Pulmonary artery endothelial cell (primary cell): ENCODE measurements around the gene GRAP. TPM values are rescaled to one million over a fixed set of nuclear protein-coding genes. Genes with fewer than 3 reads are reported as not detected.

Experiments used
- DNase-seq: peaks from one replicate; pipeline ENCODE4 v3.0.0-alpha.2; 2011; ENCODE audit warnings: low read depth, low spot score
- total RNA-seq: library from RNA; depleted of rRNA; stranded (reverse); fragments of >200 nt; gene quantifications from 2 replicates; pipeline ENCODE4 v1.2.3, GENCODE V29; 2014

GRAP gene
- total RNA-seq, 1 donor from 2014 or later = 16.5 TPM

DNA sequence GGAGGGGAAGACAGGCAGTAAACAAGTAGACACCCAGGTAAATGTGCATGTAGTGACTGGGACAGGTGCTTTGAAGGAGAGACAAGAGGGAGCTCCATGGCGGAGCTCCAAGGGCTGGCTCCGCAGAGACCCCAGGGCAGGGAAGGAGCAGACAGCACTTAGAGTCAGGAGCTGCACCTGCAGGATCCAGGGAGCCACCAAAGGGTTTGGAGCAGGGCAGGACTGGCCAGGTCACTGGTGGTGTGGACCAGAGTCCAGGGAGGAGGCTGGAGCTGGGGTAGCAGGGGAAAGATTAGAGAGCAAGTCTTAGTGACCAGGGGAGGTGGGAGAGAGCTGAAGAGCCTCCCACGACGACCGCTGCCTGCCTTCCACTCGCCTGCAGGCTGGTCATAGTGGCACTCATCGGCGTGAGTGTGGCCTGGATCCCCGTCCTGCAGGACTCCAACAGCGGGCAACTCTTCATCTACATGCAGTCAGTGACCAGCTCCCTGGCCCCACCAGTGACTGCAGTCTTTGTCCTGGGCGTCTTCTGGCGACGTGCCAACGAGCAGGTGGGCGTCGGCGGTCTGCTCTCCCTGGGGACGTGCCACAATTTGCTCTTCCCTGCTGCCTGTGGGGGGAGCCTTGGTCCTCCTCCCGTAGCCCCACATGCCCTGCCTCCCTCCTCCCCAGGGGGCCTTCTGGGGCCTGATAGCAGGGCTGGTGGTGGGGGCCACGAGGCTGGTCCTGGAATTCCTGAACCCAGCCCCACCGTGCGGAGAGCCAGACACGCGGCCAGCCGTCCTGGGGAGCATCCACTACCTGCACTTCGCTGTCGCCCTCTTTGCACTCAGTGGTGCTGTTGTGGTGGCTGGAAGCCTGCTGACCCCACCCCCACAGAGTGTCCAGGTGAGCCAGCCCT, 27.5 kb downstream of the GRAP start:
- no peak for DNase-seq

DNA sequence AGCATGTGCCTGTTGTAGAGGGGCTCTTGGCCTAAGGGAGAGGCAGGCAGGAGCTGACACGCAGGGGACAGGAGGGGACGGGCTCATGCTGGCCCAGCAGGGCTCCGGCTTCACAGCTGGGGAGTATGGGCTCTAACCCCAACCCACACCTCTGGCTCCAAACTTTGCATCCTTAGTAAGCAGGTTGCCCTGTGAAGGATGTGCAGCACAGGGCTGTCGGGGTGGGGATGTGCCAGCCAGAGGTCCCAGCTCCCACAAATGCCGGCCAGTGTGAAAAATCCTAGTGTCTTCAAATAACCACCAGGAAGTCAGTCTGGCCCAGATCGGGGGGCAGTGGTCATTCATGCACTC, 28.2 kb downstream of the GRAP start:
- no peak for DNase-seq

DNA sequence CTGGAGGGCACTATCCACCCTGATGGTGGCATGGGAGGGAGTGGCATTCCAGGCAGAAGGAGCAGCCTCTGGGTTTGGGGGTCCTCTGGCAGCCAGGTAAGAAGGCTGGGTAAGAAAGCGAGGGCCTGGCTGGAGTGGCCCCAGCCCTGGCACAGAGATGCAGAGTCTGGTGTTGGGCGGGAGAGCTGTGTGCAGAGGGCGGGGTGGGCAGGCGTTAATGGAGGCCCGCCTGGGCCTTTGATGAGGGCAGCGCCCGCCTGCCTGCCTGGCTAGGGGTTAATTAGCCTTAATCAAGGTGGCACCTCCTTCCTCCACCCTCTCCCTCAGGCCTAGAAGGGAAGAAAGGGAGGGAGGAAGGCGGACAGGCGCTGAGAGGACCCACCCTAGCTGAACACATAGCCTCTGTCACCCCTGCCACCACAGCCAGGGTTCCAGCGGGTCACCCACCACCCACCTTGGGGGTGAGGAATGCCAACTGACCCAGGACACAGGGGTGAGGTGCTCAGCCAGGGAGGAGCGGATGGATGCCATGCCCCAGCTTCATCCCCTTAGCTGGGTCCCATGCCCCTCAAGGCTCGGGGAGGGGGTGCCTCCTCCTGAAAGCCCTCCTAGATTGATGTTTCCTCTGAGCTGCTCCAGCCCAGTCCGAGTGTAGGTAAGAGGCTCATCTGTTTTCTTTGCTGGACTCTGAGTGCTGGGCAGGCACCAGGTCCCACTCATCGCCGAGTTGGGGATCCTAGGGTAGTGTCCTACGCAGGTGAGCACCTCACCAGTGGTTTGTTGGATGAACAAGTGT, 28.8 kb downstream of the GRAP start:
- no peak for DNase-seq

GRCh38 chr17:19017401-19017800, 29.4 kb downstream of the GRAP start:
- DNase-seq = no peak

DNA sequence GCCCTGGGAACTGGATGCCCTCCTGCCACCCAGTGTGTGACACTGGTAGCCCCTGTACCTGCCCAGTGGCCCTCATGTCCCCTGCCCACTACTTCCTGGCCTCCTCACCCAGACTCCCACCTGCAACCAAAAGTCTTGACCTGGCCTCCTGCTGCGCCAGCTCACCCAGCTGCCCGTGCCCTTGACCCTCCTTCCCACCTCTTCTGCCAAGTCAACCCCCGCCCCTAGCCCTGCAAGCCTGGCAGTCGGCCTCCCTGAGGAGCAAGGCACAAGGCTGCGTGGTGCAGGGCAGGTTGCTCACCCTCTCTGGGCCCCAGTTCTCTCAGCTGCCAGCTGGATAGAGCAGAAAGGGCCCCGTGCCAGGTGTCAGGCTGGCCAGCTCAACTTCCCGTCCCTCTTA, 29.9 kb downstream of the GRAP start:
- DNase-seq = no peak

DNA sequence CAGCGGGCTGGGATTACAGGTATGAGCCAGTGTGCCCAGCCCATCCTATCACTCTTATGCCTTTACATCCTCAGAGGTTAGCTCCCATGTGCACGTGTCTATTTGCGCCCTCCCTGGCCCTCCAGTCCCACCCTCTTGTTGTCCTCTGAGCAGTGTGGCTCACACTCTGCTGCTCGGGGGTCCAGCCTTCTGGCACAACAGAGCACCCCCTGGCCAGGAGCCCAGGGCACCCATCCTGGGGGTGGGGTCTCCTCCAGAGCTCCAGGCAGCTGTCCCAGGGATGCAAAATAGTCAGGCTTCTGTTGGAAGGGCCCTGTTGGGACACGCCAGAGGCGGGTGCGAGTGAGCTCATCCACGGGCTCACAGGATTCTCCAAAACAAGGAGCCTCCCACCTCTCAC, 30.5 kb downstream of the GRAP start:
- no peak for DNase-seq

- DNase-seq = no peak
Measured at GRCh38 chr17:19015428-19015827, 31.3 kb downstream of the GRAP start.

- DNase-seq = no peak
Measured at GRCh38 chr17:19014628-19015215, 32.0 kb downstream of the GRAP start.

- DNase-seq = no peak
Measured at GRCh38 chr17:19013806-19014627, 32.7 kb downstream of the GRAP start.

DNA sequence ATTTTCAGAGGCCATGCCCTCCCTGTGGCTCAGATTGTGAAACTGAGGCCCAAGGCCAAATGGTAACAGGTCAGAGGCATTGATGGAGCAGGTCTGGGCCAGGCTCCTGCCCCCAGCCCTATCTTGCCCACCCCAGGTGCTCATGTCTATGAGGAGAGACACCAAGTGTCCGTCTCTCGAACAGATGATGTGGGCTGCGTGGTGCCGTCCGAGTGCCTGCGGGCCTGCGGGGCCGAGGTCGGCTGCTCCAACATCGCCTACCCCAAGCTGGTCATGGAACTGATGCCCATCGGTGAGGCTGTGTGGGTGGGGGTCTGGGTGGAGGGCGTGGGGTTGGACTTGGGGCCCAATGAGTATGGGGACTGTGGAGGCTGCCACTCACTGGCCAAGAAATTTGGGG, 33.5 kb downstream of the GRAP start:
- DNase-seq = no peak

DNA sequence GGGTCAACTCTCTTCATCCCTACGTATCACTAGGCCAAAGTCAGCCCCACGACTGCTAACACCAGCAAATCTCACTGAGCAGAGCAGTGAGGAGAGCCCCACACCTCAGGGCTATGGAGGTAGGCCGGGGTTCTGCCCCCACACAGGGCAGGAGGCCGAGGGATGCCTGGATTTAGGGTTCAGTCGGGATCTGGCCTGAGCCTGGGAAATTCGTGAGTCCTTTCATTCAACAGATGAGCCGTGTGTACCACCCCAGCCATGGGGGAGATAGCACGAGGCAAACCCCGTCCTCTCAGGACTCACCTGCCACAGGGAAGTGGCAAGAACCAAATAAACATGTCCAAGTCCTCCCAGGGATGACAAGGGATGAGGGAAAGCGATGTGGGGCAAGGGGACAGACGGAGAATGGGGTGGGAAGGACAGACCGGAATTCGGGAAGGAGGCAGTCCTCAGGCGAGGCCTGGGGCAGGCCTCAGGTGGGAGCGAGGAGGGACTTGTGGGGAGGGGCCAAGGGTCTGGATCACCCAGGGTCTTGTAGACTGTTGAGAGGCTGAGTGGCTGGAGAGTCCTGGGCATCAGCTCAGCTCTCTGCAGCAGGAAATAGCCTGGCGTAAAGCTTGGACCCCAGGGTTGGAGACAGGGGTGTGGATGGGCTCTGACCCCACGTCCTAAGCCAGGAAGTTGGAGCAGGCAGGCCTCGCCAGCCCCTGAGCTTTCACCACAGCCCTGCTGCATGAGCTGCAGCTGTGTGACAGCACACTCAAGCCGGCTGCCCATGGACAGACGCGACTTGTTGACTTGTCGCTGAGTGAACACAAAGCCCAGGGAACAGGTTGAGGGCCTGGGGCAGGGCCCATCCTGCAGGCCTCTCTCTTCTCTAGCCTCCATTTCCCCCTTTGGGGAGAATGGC, 34.3 kb downstream of the GRAP start:
- no peak for DNase-seq

DNA sequence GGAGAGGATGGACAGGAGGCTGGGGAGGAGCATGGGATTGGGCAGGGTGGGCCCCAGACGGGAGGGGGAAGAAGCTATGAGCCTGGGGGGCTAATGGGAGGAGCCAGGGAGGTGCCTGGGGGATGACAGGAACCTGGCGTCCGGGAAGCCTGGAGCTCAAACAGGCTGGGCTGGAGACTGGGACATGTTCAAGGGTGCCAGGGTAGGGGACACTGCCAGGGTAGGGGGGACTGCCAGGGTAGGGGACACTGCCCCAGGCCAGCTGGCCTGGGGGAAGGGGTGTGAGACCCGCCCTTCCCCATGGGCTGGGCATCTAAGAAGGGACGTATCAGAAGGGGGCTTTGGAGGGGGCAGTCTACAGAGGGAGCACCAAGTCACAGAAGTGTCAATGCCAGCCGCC, 35.2 kb downstream of the GRAP start:
- DNase-seq = no peak

DNA sequence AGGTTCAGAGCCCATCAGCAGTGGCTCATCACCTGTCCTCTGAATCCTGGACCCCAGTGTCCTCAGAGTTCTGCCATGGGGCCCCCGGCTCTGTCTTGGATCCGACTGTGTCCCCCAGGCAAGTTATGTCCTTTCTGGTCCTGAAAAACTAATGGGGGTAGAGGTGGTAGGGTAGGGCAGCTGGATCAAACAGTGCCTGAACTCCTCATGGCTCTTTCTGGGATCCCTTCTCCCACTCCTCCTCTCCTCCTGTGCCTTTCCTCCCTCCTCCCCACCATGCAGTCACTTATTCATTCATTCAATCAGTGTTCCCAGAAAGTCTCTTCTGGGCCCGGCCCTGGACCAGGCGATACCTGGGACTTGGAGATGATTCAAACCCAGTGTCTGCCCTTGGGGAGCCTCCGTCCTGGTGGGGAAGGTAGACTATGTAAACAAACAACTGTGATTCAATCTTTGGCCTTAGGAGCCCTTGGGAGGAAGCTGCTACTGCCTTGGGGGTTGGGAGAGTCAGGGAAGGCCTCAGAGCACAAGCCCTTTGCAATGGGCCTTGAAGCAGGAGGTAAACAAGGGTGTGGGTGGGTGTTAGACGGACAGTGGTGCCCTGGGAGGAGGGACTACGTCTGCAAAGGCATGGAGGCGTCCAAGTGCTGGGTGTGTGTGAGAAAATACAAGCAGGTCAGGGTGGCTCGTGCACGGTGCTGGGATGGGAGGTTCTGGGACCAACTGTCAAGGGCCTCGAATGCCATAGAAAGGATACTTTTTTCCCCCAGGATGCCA, 35.8 kb downstream of the GRAP start:
- no peak for DNase-seq

DNA sequence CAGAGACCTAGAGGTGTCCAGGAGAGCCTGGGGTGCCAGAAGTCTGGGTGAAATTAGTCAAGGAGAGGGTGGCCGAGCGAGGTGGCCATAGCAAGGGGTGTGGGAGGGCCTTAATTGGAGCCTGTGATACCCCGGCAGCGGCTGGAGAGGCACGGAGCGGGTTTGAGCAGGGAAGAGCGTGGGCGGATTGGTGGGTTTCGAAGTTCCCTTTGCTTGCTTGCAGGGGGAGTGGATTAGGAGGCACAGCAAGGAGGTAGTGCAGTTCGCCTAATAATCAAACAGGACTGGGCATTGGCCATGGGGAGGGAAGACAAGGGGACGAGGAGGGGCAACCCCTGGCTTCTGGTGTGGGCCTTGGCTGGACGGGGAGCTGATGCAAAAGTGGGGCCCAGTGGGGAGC, 36.8 kb downstream of the GRAP start:
- DNase-seq = no peak

DNA sequence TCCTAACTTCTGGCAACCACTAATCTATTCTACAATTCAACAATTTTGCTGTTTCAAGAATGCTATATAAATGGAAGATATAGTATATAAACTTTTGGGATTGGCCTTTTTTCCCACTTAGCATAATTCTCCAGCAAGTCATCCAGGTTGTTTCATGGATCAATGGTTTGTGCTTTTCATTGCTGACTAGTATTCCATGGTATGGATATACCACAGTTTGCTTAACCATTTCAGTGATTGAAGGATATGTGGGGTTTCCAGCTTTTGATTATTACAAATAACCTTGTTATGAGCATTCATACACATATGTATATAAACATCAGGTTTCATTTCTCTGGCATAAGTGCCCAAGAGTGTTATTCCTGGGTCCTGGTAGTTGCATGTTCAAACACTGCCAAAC, 40.1 kb downstream of the GRAP start:
- DNase-seq = no peak

- DNase-seq = no peak
Measured at GRCh38 chr17:19005789-19006430, 40.8 kb downstream of the GRAP start.

DNA sequence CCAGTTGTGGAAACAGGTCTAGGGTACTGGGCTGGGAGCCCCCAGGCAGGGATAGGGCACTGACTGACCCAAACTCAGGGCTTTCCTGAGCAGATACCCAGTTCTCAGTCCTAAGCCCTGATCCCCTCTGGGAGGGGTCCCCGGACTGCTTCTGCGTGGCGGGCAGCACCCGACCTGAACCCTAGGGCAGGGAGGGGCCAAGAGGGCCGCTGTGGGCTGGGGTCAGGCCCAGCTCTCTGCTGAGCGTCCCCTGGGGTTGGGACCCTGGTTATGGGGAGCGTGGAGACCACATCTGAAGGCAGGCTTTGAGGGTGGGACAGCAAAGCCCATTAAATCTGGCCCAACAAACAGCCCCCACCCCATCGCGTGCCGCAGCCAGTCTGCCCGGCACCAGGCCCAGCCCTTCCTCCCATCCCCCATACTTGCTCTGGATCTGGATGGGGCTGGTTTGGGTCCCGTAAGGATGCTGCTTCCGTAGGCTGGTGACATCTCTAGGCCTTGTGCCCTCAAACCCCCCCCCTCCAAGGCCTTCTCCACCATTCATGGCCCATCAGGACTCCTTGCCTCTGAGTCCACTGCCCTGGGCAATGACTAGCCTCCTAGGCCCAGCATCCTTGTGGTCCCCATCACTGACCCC, 41.5 kb downstream of the GRAP start:
- DNase-seq = no peak

DNA sequence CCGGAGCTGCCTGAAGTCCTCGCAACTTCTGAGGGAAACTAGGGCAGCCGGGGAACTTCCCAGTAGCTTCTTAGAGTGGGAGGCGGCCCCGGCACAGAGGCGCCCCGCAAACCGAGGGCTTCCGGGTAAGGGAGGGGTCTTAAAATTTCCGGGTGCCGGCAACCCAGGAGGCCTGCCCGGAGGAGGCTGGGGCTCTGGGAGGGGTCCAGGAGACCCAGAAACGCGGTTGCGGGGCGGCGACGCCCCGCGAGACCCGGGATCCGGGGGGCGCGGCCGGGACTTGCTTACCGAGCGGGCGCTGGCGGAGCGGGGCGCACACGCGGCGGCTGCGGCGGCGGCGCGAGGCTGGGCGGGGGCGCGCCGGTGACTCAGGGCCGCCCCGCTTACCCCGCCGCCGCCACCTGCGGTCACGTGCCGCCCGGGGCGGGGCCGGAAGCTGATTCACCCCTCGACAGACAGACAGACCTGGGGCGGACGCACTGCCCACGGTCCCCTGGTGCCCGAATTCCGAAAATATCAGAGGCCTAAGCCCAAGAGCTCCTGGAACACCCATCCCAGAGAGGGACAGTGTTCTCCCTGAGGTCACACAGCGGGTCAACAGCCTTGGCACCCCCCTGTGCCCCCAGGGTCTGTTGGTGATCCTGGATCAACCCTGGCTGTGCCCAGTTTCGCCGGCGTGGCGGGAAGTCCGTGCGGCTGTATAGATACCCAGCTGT, 42.2 kb downstream of the GRAP start, which contains the start of gene FAM83G:
Gene FAM83G, minus strand, starts transcription at position 344 of the 716 bp plus-strand sequence. CDS start 723 bp downstream, outside the sequence.
- DNase-seq = no peak
